GM12875 (cell line): Measurements from ENCODE around the gene NBPF9.
"Not testable (repeated sequence)": the region's sequence is repeated elsewhere in the genome, so short reads cannot be mapped to it uniquely, and the experiment has no call there.

Experiments
- H3K4me3 ChIP-seq: one replicate; pipeline ENCODE4 v1.5.1; 2011; ENCODE audit warnings: low read depth, low read length, control low read depth

Gene NBPF9

DNA sequence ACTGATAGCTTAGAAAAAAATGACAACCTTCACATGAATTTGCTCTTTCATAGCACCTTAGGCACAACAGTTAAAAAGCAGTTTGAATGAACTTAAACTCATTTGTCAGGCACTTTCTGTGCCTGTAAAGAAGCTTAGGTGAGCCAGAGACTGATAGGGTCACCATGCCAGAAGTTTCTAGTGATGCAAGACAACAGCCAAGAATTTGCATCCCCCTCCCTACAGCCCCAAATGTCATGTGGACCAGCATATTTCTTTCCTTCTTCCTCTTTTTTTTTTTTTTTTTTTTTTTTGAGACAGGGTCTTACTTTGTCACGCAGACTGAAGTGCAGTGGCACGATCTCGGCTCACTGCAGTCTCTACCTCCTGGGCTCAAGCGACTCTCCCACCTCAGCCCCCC, 89.8 kb downstream of the NBPF9 start:
- not testable (repeated sequence) for H3K4me3 ChIP-seq

DNA sequence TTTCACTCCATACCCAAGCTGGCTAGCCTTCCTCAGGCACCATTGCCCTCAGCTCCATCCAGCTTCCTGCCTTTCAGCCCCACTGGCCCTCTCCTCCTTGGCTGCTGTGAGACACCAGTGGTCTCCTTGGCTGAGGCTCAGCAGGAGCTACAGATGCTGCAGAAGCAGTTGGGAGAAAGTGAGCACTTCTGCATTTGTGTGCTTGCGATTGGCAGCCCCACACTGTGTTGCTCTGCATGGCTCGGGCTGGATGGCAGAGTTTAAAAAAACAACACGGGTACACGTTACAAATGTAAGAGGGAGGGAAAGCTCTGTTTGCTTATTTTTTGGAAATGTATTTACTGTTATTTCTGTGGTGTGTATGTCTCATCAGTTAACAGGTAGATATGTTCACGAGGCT, 90.8 kb downstream of the NBPF9 start:
- H3K4me3 ChIP-seq: not testable (repeated sequence)

DNA sequence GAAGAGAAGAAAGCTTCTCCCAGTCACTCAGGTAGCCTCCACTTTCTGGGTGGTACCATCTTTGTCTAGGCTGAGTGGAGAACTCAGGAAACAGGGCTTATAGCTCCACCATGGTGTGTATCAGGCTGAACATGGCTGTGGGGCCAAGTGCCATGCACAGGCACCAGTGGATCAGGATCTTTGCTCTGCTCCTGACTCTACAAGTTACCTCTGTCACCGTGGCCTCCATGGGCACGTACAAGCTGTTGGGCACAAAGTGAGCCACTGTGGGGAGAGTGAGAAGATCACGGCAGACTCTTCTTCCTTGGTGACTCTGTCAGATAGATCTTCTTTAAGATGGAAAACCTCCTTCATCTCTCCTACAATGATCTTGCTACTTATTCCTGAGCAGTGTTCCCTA, 93.6 kb downstream of the NBPF9 start:
- not testable (repeated sequence) for H3K4me3 ChIP-seq

DNA sequence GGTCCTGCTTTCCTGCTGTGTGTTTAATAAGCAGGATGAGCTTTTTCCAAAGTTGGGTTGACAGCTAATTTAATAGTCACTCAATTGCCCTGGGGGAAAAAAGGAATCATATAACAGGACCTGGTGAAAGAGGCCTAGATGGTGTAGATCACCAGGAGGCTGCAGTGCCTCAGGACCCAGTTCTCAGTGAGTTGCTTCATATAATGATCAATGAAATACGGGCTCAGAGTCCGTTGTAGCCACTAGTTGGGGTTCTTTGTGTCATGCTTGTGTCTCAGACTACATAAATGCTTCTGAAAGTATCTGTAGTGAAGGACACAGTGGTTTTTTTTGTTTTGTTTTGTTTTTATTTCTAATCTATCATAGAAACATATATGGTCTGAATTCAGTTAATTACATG, 94.6 kb downstream of the NBPF9 start:
- not testable (repeated sequence) for H3K4me3 ChIP-seq

DNA sequence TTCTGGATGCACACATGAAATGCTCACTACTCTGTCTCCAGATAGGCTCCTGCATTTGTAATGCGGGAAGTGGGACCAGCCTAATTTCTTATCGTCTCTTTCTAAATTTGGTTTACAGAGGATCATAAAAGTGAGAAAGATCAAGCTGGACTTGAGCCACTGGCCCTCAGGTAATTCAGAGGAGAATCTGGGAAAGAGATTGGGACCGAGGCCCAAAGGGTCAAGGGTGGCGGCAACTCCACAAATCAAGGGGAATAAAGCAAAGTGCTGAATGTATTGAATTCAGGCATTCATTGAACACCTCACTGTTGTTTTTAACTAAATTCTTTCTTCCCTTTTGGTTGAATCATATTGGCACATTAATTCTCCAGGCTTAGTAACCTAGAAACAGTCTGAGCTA, 95.0 kb downstream of the NBPF9 start:
- H3K4me3 ChIP-seq: not testable (repeated sequence)
